ENCODE measurements around the gene CHMP6. TPM values are rescaled to one million over a fixed set of nuclear protein-coding genes. Genes with fewer than 3 reads are reported as not detected.

The CHMP6 gene
- total RNA-seq, 1 donor from 2014 or later: 29.1 TPM

DNA sequence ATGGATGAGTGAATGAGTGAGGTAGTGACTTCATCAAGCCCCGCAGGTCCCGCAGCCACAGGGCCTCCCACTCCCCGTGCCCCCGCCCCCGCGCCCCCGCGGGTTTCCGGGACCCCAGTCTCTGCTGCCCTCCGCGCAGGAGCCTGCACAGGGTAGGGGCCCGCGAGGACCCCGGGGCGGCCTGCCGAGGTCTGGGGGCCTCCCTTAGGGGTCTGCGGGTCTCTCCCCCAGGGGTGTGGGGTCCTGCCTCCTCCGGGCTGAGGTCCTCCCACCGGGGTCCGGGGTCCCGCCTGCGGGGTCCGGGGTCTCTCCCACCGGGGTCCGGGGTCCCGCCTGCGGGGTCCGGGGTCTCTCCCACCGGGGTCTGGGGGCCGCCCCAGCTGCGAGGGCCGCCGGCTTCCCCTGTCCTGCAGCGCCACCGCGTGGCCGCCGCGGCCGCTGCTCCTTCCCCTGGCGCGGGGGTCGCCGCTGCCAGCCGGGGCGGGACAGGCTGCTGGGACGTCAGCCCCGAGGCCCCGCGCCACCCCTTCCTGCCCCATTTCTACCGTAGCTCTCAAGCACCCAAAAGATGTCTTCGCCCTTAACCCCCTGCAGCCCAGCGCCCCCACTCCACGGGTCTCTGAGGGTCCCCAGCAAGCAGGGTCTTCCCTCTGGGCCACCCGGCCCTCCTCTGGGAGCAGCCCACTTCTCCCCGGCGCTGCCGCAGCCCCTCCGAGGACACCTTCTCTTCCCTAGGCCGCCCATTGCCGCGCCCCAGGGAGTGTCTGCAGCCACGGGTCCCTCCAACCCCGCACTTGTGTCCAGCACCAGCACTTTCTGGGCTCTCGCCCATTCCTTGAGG, 10.4 kb upstream of the CHMP6 start:
- TF ChIP-seq, protein P1, sequence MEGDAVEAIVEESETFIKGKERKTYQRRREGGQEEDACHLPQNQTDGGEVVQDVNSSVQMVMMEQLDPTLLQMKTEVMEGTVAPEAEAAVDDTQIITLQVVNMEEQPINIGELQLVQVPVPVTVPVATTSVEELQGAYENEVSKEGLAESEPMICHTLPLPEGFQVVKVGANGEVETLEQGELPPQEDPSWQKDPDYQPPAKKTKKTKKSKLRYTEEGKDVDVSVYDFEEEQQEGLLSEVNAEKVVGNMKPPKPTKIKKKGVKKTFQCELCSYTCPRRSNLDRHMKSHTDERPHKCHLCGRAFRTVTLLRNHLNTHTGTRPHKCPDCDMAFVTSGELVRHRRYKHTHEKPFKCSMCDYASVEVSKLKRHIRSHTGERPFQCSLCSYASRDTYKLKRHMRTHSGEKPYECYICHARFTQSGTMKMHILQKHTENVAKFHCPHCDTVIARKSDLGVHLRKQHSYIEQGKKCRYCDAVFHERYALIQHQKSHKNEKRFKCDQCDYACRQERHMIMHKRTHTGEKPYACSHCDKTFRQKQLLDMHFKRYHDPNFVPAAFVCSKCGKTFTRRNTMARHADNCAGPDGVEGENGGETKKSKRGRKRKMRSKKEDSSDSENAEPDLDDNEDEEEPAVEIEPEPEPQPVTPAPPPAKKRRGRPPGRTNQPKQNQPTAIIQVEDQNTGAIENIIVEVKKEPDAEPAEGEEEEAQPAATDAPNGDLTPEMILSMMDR (conservative IDR thresholded peaks at IDR 0.05): peak; percentile 99
- Mint-ChIP-seq H3K36me3 (no peaks in the 10 kb centered on the region), H3K27ac (no peak overlapping the region), H3K4me1 (ENCODE audit: unreplicated experiment) (peaks cover 4% of the 10 kb centered on the region), H3K27me3 (peaks cover 29% of the 10 kb centered on the region), H3K9me3 (no peaks in the 10 kb centered on the region), H3K4me3 (peak overlapping the region; percentile 58)
- no peak for DNase-seq (ENCODE audit: extremely low spot score, unreplicated experiment)

DNA sequence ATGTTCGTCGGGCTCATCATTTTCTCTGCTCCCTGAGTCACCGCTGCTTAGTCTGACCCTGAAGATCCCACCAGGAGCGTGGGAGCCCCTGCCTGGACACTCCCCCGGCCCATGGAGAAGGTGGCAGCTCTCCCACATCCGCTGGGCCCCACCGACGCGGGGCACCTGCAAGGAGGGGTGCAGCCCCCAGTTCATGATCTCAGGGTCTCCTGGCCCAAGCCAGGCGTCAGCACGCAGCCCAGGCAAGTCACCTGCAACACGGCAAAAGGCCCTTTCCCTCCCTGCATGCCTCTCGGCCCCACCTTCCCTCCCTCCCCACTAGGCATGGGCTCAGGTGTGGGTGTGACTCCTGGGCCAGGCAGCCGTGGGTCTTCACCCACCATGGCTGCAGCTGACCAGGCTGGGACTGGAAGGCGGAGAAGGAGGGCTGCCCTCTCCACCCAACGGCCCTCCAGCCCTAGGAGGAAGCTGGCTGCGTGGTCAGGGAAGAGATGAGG, 9.7 kb upstream of the CHMP6 start:
- no peak for DNase-seq (ENCODE audit: extremely low spot score, unreplicated experiment)
- no peak overlapping the region for H3K4me3 Mint-ChIP-seq
- no peaks in the 10 kb centered on the region for H3K36me3 Mint-ChIP-seq
- H3K27me3 Mint-ChIP-seq: peaks cover 29% of the 10 kb centered on the region
- no peak overlapping the region for H3K27ac Mint-ChIP-seq
- TF ChIP-seq, protein P1 (conservative IDR thresholded peaks at IDR 0.05): no peak
- no peaks in the 10 kb centered on the region for H3K9me3 Mint-ChIP-seq
- peaks cover 4% of the 10 kb centered on the region for H3K4me1 Mint-ChIP-seq (ENCODE audit: unreplicated experiment)

DNA sequence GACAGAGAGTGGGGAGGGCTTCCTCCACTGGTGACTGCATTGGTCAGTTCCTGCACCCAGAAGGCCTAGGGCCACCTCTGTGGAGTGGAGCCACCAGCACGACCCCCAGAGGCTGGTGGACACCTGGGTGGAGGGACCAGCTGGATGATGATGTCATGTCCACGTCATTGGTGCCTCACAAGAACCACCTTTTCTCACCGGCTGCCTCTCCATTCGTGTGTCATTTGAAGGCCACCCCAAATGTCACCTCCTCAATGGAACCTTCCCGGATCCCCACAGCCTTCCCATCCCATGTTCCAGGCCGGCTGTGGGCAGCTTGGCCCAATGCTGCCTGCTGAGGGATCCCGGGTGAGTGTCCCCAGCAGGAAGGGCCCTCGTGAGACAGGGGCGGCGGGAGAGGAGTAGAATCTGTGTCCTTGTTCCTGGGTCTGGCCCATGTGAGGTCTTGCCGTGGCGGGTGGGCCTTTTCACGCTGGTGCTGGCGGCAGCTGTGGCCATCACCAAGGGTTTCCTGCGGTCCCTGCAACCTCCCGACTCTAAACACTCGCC, 9.1 kb upstream of the CHMP6 start:
- H3K4me1 Mint-ChIP-seq (ENCODE audit: unreplicated experiment): peaks cover 4% of the 10 kb centered on the region
- no peaks in the 10 kb centered on the region for H3K36me3 Mint-ChIP-seq
- no peaks in the 10 kb centered on the region for H3K9me3 Mint-ChIP-seq
- H3K27ac Mint-ChIP-seq: no peak overlapping the region
- TF ChIP-seq, protein P1 (conservative IDR thresholded peaks at IDR 0.05): no peak
- no peak for DNase-seq (ENCODE audit: extremely low spot score, unreplicated experiment)
- H3K27me3 Mint-ChIP-seq: peaks cover 29% of the 10 kb centered on the region
- H3K4me3 Mint-ChIP-seq: no peak overlapping the region

DNA sequence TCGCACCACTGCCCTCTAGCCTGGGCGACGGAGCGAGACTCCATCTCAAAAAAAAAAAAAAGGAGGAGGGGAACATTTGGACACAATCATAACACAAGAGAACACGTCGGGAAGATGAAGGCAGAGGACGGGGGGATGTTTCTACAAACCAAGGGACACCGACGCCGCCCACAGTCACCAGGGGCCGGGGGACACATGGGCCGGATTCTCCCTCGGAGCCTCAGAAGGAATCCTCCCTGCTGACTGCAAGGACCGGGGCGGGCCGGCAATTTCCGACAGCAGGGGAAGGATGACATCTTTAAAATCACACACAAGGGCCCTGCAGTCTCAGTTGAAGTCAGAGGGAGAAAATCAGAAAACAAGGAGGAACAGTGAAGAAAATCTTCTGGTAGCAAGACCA, 8.1 kb upstream of the CHMP6 start:
- Mint-ChIP-seq H3K9me3 (no peaks in the 10 kb centered on the region), H3K4me3 (no peak overlapping the region), H3K27me3 (peaks cover 29% of the 10 kb centered on the region), H3K27ac (no peak overlapping the region), H3K36me3 (no peaks in the 10 kb centered on the region), H3K4me1 (ENCODE audit: unreplicated experiment) (peaks cover 4% of the 10 kb centered on the region)
- no peak for DNase-seq (ENCODE audit: extremely low spot score, unreplicated experiment)
- TF ChIP-seq, protein P1 (conservative IDR thresholded peaks at IDR 0.05): no peak

DNA sequence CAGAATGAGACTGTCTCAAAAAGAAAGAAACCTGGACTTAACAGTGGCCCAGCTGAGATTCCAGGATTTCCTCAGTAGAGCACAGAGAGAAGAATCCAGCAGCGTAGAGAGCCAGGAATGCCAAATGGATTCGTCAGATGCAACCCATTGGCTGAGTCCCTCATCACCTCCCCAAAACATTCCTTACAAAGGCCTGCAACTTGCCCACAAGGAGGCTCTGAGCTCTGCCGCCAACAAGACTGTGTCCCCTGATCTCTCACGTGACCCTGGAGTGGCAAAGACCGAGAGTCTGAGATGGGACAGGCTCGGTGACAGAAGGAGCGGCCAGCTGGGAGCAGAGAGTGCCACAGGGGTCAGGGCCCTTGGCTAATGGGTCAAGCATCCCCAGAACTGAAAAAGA, 6.9 kb upstream of the CHMP6 start:
- no peak overlapping the region for H3K27ac Mint-ChIP-seq
- H3K27me3 Mint-ChIP-seq: peaks cover 34% of the 10 kb centered on the region
- DNase-seq (ENCODE audit: extremely low spot score, unreplicated experiment): no peak
- H3K9me3 Mint-ChIP-seq: no peaks in the 10 kb centered on the region
- H3K36me3 Mint-ChIP-seq: no peaks in the 10 kb centered on the region
- no peak overlapping the region for H3K4me3 Mint-ChIP-seq
- peaks cover 4% of the 10 kb centered on the region for H3K4me1 Mint-ChIP-seq (ENCODE audit: unreplicated experiment)
- TF ChIP-seq, protein P1 (conservative IDR thresholded peaks at IDR 0.05): peak; percentile 24
